HG02763 (cell line): ENCODE results near the gene TSPAN9.

Experiments
- ATAC-seq: cut with Tn5 transposase; IDR thresholded peaks from one replicate; pipeline ENCODE4 v1.9.1; 2021; ENCODE audit warnings: mild to moderate bottlenecking, moderate library complexity; ENCODE audit not compliant: unreplicated experiment

The TSPAN9 gene

GRCh38 chr12:3220382-3221321, 143.5 kb downstream of the TSPAN9 start:
- no peak for ATAC-seq

GRCh38 chr12:3222306-3222705, 145.1 kb downstream of the TSPAN9 start:
- ATAC-seq = no peak

DNA sequence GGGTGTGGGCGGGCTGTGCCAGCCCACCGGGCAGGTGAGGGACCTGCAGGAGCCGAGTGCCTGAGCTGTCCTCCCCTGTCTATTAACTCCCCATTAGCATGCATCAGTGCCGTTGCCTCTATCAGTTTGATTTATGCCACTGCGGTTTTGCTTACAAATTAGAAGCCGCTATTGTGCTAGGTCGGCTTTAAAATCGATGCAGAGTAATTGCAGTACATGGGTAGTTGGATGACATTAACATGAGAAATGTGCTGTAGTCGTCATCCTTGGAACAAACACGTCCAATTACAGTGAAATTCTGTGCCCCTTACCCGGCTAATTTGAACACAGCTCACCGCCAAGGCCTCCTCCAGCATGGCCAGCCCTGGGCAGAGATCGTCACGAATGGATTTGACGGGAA, 145.8 kb downstream of the TSPAN9 start:
- no peak for ATAC-seq

DNA sequence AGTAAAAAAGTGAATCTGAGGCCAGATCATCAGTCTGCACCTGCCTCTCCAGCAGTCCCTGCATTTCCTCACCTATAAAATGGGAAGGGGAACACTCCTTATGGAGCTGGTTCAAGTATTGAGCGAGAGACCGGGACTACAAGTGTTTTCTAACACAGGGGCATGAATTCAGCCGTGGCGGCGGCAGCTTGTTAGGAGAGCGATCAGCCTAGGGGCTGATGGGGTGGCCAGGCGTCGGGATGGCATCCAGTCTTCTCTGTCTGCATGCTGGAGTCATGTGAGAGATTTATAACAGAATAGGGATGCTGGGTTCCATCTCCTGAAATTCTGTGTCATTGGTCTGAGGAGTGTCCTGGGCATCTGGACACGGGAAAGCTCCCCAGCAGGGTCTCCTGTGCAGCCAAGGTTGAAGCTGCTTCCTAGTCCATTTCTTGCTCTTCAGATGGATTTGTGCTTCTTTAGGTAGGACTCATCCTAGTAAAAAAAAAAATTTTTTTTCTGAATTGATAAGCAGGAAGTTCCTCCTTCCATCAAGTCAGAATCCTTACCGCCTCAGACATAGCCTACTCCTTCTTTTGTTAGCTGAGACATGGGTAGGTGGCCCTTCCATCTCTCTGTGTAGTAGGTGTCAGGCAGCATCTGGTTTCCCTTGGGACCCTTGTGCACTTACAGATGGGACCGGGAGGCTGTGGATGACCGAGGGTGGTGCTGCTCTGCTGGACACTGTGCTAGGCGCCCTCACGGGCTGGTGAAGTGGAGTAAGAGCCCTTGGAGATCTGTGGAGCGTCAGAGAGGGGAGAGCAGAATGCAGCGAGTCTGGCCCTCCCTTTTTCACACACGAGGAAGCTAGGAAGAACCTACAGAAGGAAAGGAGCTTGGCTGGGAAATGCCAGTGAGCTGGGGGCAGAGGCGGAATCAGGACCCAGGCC, 146.7 kb downstream of the TSPAN9 start:
- ATAC-seq = no peak

DNA sequence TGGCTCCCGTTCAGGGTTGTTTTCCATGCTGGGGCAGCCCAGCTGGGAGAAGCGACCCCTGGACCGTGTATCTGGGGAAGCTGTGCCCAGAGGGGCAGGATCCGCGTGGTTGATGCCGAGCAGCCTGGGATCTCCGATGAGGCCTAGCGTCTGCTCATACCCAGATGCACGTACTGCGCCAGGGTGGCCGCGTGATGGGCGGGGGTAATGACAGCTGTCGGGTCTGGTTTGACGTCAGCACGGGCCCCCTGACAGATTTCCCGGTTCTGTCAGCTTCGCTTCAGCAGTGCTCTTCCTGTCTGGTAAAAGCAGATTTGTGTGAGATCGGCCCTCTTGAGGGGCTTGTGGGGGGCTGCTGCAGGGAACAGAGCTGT, 147.3 kb downstream of the TSPAN9 start:
- ATAC-seq = no peak

- no peak for ATAC-seq
Observed at GRCh38 chr12:3225154-3225795, 148.1 kb downstream of the TSPAN9 start.

DNA sequence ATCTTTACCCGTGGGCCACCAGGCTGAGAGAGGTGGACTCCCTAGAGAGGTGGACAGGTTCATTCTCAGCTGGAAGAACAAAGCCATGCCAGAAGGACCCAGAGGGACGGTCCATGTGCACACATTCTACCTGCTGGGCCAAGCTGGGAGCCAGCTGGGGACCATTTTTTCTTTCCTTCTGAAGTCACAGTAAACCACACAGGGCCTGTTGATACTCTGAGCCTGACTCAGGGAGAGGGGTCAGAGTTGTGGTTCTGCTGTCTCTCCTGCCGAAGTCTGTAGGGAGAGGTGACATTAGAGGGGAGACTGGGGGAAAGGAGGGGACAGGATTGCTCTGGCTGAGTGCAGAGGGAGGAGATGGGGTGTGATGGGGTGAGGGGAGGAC, 148.6 kb downstream of the TSPAN9 start:
- ATAC-seq = no peak

GRCh38 chr12:3226264-3226663, 149.1 kb downstream of the TSPAN9 start:
- no peak for ATAC-seq

GRCh38 chr12:3227076-3227975, 150.1 kb downstream of the TSPAN9 start:
- ATAC-seq = no peak

GRCh38 chr12:3228552-3228951, 151.4 kb downstream of the TSPAN9 start:
- ATAC-seq = no peak

DNA sequence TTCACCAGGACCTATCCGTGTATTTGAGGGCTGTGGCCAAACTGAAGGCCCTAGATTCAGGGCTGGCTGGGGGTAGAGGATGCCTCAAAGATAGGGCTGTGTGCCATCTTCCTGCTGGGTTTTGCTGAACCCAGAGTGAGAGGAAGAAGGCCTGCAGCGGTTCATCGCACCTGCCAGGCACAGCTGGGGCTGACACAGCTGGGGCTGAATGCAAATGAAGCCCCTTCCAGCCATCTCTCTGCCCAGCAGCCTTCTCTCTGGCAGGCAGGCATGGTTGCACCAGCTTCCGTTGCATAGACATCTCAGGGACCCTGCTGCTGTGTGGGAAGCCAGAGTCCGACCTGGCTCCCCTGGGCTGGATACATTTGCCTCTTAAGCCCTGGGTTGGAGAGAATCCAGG, 152.4 kb downstream of the TSPAN9 start:
- ATAC-seq = no peak

GRCh38 chr12:3230758-3231375, 153.7 kb downstream of the TSPAN9 start:
- no peak for ATAC-seq

- ATAC-seq = no peak
Observed at GRCh38 chr12:3231399-3231876, 154.3 kb downstream of the TSPAN9 start.

DNA sequence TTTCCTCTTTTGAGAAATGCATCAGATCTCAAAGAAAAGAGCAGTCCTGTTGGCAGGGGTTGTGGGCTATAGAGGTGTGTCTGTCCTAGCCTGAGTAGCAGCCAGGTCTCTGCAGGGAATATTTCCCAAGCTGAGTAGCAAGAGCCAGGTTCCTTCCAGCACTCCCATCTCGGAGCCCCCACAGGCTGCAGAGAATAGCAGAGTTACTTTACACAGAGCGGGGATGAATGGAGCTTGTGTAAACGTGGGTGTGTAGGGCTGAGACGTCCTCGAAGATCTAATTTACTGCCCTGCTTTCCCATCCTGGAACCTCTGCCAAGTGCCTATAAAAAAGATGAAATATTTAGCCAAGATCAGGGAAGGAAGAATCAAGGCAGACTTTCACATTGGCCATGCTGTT, 156.6 kb downstream of the TSPAN9 start:
- no peak for ATAC-seq

DNA sequence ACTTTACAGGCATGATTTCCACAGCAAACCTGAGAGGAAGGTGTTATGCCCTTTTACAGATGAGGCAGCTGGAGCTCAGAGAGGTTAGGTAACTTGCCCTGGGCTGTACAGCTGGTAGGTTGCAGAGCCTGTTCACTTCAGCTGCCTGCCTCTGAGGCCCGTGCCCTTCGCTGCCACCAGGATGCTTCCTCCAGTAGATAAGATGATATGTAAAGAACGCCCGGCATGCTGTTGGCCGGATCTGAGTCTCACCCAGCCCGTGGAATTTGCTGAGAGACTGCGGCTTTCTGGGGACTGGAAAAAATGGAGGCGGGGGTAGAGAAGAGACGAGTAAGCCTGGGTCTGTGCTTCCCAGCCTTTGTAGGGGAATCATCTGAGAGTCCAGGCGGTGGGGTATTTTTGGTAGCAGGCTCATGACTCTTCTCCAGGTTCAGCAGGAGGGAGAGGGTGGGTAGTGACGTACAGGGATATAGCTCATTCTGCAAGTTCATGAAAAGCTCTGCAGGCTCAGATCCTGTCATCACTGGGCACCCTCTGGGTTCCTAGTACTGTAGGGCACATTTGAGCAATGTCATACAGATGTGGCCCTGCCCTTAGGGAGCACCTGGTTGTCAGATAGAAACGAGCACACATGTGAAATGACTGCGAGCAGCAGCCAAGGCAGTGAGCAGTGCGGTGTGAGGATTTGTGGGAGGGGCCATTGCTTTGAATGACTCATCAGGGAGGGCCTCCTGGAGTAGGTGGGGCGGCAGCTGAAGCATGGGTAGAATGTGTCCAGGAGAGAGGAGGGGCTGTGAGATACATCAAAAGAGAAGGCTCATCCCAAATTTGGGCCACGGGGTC, 159.4 kb downstream of the TSPAN9 start:
- no peak for ATAC-seq

GRCh38 chr12:3238196-3238595, 161.0 kb downstream of the TSPAN9 start:
- ATAC-seq = no peak

GRCh38 chr12:3241621-3242020, 164.4 kb downstream of the TSPAN9 start:
- no peak for ATAC-seq

- ATAC-seq = no peak
Observed at GRCh38 chr12:3242199-3242863, 165.2 kb downstream of the TSPAN9 start.
